ENCODE measurements around the gene SMIM31.
A peak's percentile ranks its signal among the peaks of the same experiment; 100 is the strongest.

SMIM31 gene

GRCh38 chr4:164753873-164754488 is at the start of gene SMIM31:
SMIM31 (plus strand) TSS chr4:164754131; CDS start chr4:164770444, 16,313 bp downstream.
- DNase-seq (ENCODE audit: low read depth), result no peak

GRCh38 chr4:164706675-164707074 is 47.3 kb upstream of the SMIM31 start:
- no peak for DNase-seq (ENCODE audit: low read depth)

- DNase-seq (ENCODE audit: low read depth), result no peak
These were observed 37.0 kb upstream of the SMIM31 start for GRCh38 chr4:164716901-164717300.

- no peak for DNase-seq (ENCODE audit: low read depth)
These were observed 35.1 kb upstream of the SMIM31 start for GRCh38 chr4:164718827-164719226.

GRCh38 chr4:164725066-164725465 is 28.9 kb upstream of the SMIM31 start:
- no peak for DNase-seq (ENCODE audit: low read depth)

- no peak for DNase-seq (ENCODE audit: low read depth)
These were observed 23.1 kb upstream of the SMIM31 start for GRCh38 chr4:164730705-164731393.

GRCh38 chr4:164731827-164732474 is 22.0 kb upstream of the SMIM31 start:
- DNase-seq (ENCODE audit: low read depth), result peak; percentile 0

GRCh38 chr4:164734484-164734883 is 19.4 kb upstream of the SMIM31 start:
- DNase-seq (ENCODE audit: low read depth), result no peak

- DNase-seq (ENCODE audit: low read depth), result no peak
These were observed 5.6 kb upstream of the SMIM31 start for GRCh38 chr4:164748375-164748774.

- DNase-seq (ENCODE audit: low read depth), result no peak
These were observed 1.5 kb downstream of the SMIM31 start for GRCh38 chr4:164755432-164755831.

- DNase-seq (ENCODE audit: low read depth), result no peak
These were observed 2.8 kb downstream of the SMIM31 start for GRCh38 chr4:164756686-164757085.

- DNase-seq (ENCODE audit: low read depth), result no peak
These were observed 7.3 kb downstream of the SMIM31 start for GRCh38 chr4:164761241-164761640.

GRCh38 chr4:164761746-164762275 is 7.9 kb downstream of the SMIM31 start:
- no peak for DNase-seq (ENCODE audit: low read depth)

- DNase-seq (ENCODE audit: low read depth), result no peak
These were observed 11.2 kb downstream of the SMIM31 start for GRCh38 chr4:164765096-164765495.

GRCh38 chr4:164765833-164766232 is 11.9 kb downstream of the SMIM31 start:
- DNase-seq (ENCODE audit: low read depth), result no peak

GRCh38 chr4:164768516-164768915 is 14.6 kb downstream of the SMIM31 start:
- DNase-seq (ENCODE audit: low read depth), result no peak

- no peak for DNase-seq (ENCODE audit: low read depth)
These were observed 16.2 kb downstream of the SMIM31 start for GRCh38 chr4:164770010-164770724.

GRCh38 chr4:164771088-164771487 is 17.2 kb downstream of the SMIM31 start:
- no peak for DNase-seq (ENCODE audit: low read depth)

GRCh38 chr4:164772076-164772475 is 18.1 kb downstream of the SMIM31 start:
- no peak for DNase-seq (ENCODE audit: low read depth)

- DNase-seq (ENCODE audit: low read depth), result no peak
These were observed 25.1 kb downstream of the SMIM31 start for GRCh38 chr4:164779080-164779479.

- DNase-seq (ENCODE audit: low read depth), result no peak
These were observed 25.9 kb downstream of the SMIM31 start for GRCh38 chr4:164779811-164780216.

- DNase-seq (ENCODE audit: low read depth), result no peak
These were observed 26.9 kb downstream of the SMIM31 start for GRCh38 chr4:164780839-164781238.
